Bronchial epithelial cell (primary cell): ENCODE results near the gene FNDC10. TPM values are rescaled to one million over a fixed set of nuclear protein-coding genes. Genes with fewer than 3 reads are reported as not detected.

ENCODE experiments used
- DNase-seq: peaks from one replicate; pipeline ENCODE4 v3.0.0-alpha.2; 2010; ENCODE audit warnings: low read depth
- FAIRE-seq: peaks from 2 replicates; lab custom pipeline; 2011; peaks lifted over from hg19 to GRCh38; lab: Jason Lieb, UNC
- H3K27me3 ChIP-seq: 2 replicates; pipeline ENCODE4 v1.5.1; 2011; ENCODE audit warnings: low read length; ENCODE audit not compliant: control insufficient read depth, insufficient read depth
- H3K36me3 ChIP-seq: 2 replicates; pipeline ENCODE4 v1.5.1; 2011; ENCODE audit warnings: low read length; ENCODE audit not compliant: control insufficient read depth, insufficient read depth
- H3K4me3 ChIP-seq: 2 replicates; pipeline ENCODE4 v1.5.1; 2011; ENCODE audit warnings: mild to moderate bottlenecking, low read depth, low read length, control low read depth
- total RNA-seq: library from RNA; depleted of rRNA; stranded (reverse); fragments of >200 nt; gene quantifications from 2 replicates; pipeline ENCODE4 v1.2.1, GENCODE V29; 2014
- TF ChIP-seq, protein P1 (sequence below): IDR thresholded peaks from 2 replicates; pipeline ENCODE4 v1.5.1; 2011; ENCODE audit warnings: mild to moderate bottlenecking, moderate library complexity, low read length, control low read depth, inconsistent platforms; ENCODE audit not compliant: insufficient read depth, severe bottlenecking

FNDC10 gene
- total RNA-seq, 1 donor from 2014 or later, result 0.26 TPM

DNA sequence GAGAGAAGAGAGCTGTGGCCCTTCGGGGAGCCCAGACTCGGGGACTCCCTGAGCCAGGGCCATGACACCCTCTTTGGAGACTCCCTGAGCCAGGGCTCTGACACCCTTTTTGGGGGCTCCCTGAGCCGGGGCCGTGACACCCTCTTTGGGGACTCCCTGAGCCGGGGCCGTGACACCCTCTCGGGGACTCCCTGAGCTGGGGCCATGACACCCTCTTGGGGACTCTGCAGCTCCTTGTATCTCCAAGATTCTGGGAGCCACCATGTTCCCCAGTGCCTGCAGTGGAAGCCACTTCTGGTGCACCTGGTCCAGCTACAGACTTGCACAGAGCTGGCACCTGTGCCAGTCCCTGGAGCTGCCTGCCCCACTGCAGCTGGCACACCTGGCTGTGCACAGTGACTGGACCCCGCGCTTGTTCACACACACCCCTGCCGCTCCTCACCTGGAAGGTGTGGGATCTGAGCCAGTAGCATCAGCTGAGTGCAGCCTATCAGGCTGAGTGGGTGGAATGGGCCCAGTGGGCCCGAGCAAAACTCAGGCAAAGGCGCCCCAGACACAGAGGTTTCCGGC is 21.5 kb downstream of the FNDC10 start:
- peaks cover 6% of the 10 kb centered on the region for H3K27me3 ChIP-seq
- no peak overlapping the region for H3K4me3 ChIP-seq
- TF ChIP-seq, protein P1, sequence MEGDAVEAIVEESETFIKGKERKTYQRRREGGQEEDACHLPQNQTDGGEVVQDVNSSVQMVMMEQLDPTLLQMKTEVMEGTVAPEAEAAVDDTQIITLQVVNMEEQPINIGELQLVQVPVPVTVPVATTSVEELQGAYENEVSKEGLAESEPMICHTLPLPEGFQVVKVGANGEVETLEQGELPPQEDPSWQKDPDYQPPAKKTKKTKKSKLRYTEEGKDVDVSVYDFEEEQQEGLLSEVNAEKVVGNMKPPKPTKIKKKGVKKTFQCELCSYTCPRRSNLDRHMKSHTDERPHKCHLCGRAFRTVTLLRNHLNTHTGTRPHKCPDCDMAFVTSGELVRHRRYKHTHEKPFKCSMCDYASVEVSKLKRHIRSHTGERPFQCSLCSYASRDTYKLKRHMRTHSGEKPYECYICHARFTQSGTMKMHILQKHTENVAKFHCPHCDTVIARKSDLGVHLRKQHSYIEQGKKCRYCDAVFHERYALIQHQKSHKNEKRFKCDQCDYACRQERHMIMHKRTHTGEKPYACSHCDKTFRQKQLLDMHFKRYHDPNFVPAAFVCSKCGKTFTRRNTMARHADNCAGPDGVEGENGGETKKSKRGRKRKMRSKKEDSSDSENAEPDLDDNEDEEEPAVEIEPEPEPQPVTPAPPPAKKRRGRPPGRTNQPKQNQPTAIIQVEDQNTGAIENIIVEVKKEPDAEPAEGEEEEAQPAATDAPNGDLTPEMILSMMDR, result no peak
- no peaks in the 10 kb centered on the region for H3K36me3 ChIP-seq
- FAIRE-seq (no peak), DNase-seq (no peak)

GRCh38 chr1:1577367-1578011 is 22.4 kb downstream of the FNDC10 start:
- DNase-seq (no peak), FAIRE-seq (no peak)
- H3K27me3 ChIP-seq, result peaks cover 6% of the 10 kb centered on the region
- TF ChIP-seq, protein P1, result no peak
- no peak overlapping the region for H3K4me3 ChIP-seq
- no peaks in the 10 kb centered on the region for H3K36me3 ChIP-seq

GRCh38 chr1:1574721-1575537 is 25.0 kb downstream of the FNDC10 start, which contains the start of gene SSU72:
SSU72 (minus strand) TSS chr1:1574863; CDS start chr1:1574557, 306 bp downstream.
- DNase-seq (peak; percentile 68), FAIRE-seq (no peak)
- peaks cover 2% of the 10 kb centered on the region for H3K36me3 ChIP-seq
- H3K4me3 ChIP-seq, result peak within 1 kb of the TSS; percentile 100
- TF ChIP-seq, protein P1, result no peak
- peaks cover 4% of the 10 kb centered on the region for H3K27me3 ChIP-seq

DNA sequence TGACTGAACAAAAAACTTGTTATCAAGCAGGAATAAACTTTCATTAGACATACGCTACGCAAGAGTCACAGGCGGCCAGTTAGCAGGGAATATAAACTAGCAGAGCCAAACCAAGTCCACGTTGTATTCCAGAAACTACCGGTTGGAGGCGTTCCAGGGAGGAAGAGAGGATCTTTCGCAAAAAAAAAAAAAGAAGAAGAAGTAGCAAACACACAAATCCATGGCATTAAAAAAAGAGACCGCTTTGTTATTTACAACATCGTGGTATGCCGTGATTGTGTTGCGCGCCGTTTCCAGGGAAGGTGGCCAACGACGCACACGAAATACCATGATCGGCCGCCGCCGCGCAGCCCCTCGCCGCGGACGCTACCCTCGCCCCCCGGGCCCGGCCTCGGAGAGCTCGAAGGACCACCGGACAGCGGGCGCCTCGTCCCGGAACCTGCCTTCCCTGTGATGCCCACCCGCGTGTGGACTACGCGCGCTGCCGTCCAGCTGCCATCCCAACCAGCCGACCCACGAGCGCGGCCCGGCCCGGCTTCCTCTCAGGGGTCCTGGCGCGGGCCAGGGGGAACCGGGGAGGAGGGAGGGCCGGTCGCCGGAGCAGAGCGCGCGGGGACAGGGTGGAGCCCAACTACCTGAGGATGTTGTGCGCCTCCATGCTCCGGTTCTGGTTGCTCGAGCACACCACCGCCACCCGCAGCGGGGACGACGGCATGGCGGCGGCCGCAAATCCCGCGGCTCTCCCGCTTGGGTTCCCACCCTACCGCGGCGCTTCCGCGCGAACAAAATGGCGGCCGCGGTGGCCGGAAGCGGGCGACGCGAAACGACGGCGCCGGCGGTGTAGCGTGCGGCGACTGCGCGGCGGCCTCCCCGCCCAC is 25.9 kb downstream of the FNDC10 start:
- peak; percentile 48 for DNase-seq
- Histone ChIP-seq H3K27me3 (peaks cover 4% of the 10 kb centered on the region), H3K36me3 (peaks cover 4% of the 10 kb centered on the region), H3K4me3 (peak overlapping the region; percentile 100)
- TF ChIP-seq, protein P1, result peak; percentile 31
- FAIRE-seq, result no peak

GRCh38 chr1:1569341-1569740 is 30.6 kb downstream of the FNDC10 start:
- Histone ChIP-seq H3K27me3 (no peaks in the 10 kb centered on the region), H3K36me3 (peaks cover 10% of the 10 kb centered on the region), H3K4me3 (no peak overlapping the region)
- no peak for FAIRE-seq
- no peak for DNase-seq
- TF ChIP-seq, protein P1, result no peak
